ENCODE results near the gene TNNT2.

DNA sequence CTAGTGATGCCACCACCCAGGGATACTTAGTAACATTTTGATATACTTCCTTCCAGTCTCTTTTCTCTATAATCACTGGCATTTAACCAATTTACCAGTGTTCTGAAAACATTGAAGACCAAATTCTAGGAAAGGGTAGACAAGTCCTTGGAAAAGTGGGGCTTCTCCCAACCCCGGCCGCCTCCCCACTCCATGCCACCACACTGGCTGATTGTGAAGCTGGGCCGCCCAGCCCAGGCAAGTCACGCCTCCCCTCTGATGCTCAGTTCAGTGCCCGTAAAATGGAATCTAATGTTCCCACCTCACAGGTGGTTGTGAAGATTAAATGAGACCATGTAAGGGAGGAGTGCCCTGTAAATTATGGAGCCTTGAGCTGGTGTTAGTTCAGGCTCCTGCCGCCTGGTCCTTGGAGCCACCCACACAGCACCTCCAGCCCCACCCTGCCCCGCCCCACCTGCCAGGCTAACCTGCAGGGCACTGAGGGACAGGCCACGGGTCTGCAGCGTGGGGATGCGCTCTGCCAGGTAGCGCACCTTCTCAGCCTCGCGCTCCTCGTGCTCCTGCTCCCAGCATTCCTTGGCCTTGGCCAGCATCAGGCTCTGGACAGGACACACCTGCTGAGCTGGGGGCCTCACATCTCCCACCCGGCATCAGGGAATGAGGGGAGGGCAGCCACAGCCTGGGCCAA lies 36.7 kb upstream of the TNNT2 start:
- TF ChIP-seq, protein P1, sequence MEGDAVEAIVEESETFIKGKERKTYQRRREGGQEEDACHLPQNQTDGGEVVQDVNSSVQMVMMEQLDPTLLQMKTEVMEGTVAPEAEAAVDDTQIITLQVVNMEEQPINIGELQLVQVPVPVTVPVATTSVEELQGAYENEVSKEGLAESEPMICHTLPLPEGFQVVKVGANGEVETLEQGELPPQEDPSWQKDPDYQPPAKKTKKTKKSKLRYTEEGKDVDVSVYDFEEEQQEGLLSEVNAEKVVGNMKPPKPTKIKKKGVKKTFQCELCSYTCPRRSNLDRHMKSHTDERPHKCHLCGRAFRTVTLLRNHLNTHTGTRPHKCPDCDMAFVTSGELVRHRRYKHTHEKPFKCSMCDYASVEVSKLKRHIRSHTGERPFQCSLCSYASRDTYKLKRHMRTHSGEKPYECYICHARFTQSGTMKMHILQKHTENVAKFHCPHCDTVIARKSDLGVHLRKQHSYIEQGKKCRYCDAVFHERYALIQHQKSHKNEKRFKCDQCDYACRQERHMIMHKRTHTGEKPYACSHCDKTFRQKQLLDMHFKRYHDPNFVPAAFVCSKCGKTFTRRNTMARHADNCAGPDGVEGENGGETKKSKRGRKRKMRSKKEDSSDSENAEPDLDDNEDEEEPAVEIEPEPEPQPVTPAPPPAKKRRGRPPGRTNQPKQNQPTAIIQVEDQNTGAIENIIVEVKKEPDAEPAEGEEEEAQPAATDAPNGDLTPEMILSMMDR (IDR thresholded peaks at IDR 0.05), result no peak
- no peak for TF ChIP-seq EZH2 (IDR thresholded peaks at IDR 0.05)

Measured in neural progenitor cell (in vitro differentiated cells).